Measurements from ENCODE around the gene VPS26A.

VPS26A gene

DNA sequence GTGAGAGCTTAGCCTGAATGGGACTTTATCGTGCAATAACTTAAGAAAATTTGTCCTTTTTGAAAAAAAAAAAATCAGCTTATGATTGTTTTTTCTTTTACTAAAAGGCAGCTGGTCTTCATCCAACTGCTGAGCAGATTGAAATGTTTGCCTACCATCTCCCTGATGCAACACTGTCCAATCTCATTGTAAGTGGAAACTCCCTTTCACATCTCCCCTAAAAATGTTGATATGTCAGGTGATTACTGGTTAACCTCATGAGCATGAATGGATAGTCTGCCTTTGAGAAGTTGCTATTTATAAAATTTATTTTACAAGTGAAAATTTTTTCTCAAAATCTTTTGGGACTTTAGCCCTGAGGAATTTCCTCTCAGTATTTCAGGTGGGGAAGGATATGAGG lies 78.4 kb downstream of the VPS26A start:
- Histone ChIP-seq H3K9me3 (ENCODE audit: control insufficient read depth, insufficient read depth, low read depth, low read length) (no peaks in the 10 kb centered on the region), H3K4me1 (ENCODE audit: control insufficient read depth, insufficient read depth, low read length) (no peaks in the 10 kb centered on the region), H3K27ac (ENCODE audit: extremely low read depth, low read depth, low read length) (no peak overlapping the region), H3K36me3 (ENCODE audit: control insufficient read depth in 2 of 2, insufficient read depth in 1 of 2, low read length in 2 of 2) (peaks cover 41 to 67% of the 10 kb centered on the region in 2 experiments), H3K4me3 (ENCODE audit: low read depth, low read length) (no peak overlapping the region)
- ChIA-PET POLR2A (no interaction called here), CTCF (no interaction called here)
- no peak for TF ChIP-seq ZNF416 (tag by site-specific recombination; IDR thresholded peaks at IDR 0.05)
- no peak for TF ChIP-seq ZNF23 (tag by site-specific recombination; IDR thresholded peaks at IDR 0.05; ENCODE audit: borderline replicate concordance)
- no peak for TF ChIP-seq ZNF510 (tag by site-specific recombination; IDR thresholded peaks at IDR 0.05; ENCODE audit: insufficient replicate concordance)
- TF ChIP-seq ZNF404 (tag by site-specific recombination; IDR thresholded peaks at IDR 0.05), result no peak
- TF ChIP-seq, protein P1, sequence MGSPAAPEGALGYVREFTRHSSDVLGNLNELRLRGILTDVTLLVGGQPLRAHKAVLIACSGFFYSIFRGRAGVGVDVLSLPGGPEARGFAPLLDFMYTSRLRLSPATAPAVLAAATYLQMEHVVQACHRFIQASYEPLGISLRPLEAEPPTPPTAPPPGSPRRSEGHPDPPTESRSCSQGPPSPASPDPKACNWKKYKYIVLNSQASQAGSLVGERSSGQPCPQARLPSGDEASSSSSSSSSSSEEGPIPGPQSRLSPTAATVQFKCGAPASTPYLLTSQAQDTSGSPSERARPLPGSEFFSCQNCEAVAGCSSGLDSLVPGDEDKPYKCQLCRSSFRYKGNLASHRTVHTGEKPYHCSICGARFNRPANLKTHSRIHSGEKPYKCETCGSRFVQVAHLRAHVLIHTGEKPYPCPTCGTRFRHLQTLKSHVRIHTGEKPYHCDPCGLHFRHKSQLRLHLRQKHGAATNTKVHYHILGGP (tag by site-specific recombination; IDR thresholded peaks at IDR 0.05), result no peak
- no peak for TF ChIP-seq KLF7 (tag by site-specific recombination; IDR thresholded peaks at IDR 0.05; ENCODE audit: borderline replicate concordance)
- no peak for TF ChIP-seq ZNF24 (tag by site-specific recombination; IDR thresholded peaks at IDR 0.05)
- TF ChIP-seq ZNF670 (tag by site-specific recombination; IDR thresholded peaks at IDR 0.05; ENCODE audit: low read depth), result no peak
- TF ChIP-seq, protein P2, sequence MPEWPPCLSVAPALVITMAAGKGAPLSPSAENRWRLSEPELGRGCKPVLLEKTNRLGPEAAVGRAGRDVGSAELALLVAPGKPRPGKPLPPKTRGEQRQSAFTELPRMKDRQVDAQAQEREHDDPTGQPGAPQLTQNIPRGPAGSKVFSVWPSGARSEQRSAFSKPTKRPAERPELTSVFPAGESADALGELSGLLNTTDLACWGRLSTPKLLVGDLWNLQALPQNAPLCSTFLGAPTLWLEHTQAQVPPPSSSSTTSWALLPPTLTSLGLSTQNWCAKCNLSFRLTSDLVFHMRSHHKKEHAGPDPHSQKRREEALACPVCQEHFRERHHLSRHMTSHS (tag by site-specific recombination; IDR thresholded peaks at IDR 0.05), result no peak
- TF ChIP-seq, protein P3, sequence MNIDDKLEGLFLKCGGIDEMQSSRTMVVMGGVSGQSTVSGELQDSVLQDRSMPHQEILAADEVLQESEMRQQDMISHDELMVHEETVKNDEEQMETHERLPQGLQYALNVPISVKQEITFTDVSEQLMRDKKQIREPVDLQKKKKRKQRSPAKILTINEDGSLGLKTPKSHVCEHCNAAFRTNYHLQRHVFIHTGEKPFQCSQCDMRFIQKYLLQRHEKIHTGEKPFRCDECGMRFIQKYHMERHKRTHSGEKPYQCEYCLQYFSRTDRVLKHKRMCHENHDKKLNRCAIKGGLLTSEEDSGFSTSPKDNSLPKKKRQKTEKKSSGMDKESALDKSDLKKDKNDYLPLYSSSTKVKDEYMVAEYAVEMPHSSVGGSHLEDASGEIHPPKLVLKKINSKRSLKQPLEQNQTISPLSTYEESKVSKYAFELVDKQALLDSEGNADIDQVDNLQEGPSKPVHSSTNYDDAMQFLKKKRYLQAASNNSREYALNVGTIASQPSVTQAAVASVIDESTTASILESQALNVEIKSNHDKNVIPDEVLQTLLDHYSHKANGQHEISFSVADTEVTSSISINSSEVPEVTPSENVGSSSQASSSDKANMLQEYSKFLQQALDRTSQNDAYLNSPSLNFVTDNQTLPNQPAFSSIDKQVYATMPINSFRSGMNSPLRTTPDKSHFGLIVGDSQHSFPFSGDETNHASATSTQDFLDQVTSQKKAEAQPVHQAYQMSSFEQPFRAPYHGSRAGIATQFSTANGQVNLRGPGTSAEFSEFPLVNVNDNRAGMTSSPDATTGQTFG (tag by site-specific recombination; IDR thresholded peaks at IDR 0.05; ENCODE audit: borderline replicate concordance), result no peak
- no peak for TF ChIP-seq ZNF132 (tag by site-specific recombination; IDR thresholded peaks at IDR 0.05; ENCODE audit: borderline replicate concordance)
- no peak for TF ChIP-seq ZNF501 (tag by site-specific recombination; IDR thresholded peaks at IDR 0.05)
- TF ChIP-seq, protein P4, sequence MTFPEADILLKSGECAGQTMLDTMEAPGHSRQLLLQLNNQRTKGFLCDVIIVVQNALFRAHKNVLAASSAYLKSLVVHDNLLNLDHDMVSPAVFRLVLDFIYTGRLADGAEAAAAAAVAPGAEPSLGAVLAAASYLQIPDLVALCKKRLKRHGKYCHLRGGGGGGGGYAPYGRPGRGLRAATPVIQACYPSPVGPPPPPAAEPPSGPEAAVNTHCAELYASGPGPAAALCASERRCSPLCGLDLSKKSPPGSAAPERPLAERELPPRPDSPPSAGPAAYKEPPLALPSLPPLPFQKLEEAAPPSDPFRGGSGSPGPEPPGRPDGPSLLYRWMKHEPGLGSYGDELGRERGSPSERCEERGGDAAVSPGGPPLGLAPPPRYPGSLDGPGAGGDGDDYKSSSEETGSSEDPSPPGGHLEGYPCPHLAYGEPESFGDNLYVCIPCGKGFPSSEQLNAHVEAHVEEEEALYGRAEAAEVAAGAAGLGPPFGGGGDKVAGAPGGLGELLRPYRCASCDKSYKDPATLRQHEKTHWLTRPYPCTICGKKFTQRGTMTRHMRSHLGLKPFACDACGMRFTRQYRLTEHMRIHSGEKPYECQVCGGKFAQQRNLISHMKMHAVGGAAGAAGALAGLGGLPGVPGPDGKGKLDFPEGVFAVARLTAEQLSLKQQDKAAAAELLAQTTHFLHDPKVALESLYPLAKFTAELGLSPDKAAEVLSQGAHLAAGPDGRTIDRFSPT (tag by site-specific recombination; IDR thresholded peaks at IDR 0.05), result no peak
- TF ChIP-seq KLF9 (tag by site-specific recombination; IDR thresholded peaks at IDR 0.05; ENCODE audit: low read depth), result no peak
- no peak for TF ChIP-seq ZNF335 (tag by site-specific recombination; conservative IDR thresholded peaks at IDR 0.05)
- no peak for TF ChIP-seq ZNF433 (tag by site-specific recombination; IDR thresholded peaks at IDR 0.05; ENCODE audit: low read depth)
- no peak for TF ChIP-seq ZNF311 (tag by site-specific recombination; IDR thresholded peaks at IDR 0.05; ENCODE audit: borderline replicate concordance)
- TF ChIP-seq ZSCAN23 (tag by site-specific recombination; IDR thresholded peaks at IDR 0.05), result no peak
- TF ChIP-seq ZNF544 (tag by site-specific recombination; IDR thresholded peaks at IDR 0.05), result no peak

DNA sequence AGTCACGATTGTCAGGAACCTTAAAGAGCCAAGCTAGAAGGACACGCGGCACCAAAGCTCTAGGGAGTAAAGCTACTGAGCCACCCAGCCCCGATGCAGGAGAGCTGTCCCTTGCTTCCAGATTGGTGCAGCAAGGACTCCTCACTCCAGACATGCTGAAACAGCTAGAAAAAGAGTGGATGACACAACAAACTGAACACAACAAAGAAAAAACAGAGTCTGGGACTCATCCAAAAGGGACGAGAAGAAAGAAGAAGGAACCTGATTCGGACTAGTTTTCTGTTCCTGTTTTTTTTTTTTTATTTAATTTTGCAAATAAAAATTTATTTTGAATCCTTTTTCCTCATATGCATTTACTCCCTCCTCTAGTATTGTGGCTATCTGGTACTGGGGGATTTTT lies 84.8 kb downstream of the VPS26A start:
- Histone ChIP-seq H3K4me1 (ENCODE audit: control insufficient read depth, insufficient read depth, low read length) (0 out of 2 replicates have a peak, but pooled peaks cover 3% of the 10 kb centered on the region), H3K27ac (ENCODE audit: extremely low read depth, low read depth, low read length) (no peak overlapping the region), H3K9me3 (ENCODE audit: control insufficient read depth, insufficient read depth, low read depth, low read length) (no peaks in the 10 kb centered on the region), H3K36me3 (ENCODE audit: control insufficient read depth in 2 of 2, insufficient read depth in 1 of 2, low read length in 2 of 2) (peaks cover 23 to 50% of the 10 kb centered on the region in 2 experiments), H3K4me3 (ENCODE audit: low read depth, low read length) (no peak overlapping the region)
- ChIA-PET POLR2A (no interaction called here), CTCF (interaction anchor here (0.6 kb wide), 1 partner anchor 184 kb away, joined by 6 read pairs; no protein-coding TSS in a partner anchor)
- TF ChIP-seq BCL11B (tag by site-specific recombination; IDR thresholded peaks at IDR 0.05; ENCODE audit: low read depth), result no peak
- TF ChIP-seq ZNF354C (tag by site-specific recombination; IDR thresholded peaks at IDR 0.05; ENCODE audit: borderline replicate concordance, low read depth), result no peak
- TF ChIP-seq ZBTB1 (tag by site-specific recombination; IDR thresholded peaks at IDR 0.05), result no peak
- TF ChIP-seq ZNF596 (tag by site-specific recombination; IDR thresholded peaks at IDR 0.05), result no peak
- no peak for TF ChIP-seq ZNF426 (tag by site-specific recombination; IDR thresholded peaks at IDR 0.05)
- TF ChIP-seq ZNF530 (tag by site-specific recombination; IDR thresholded peaks at IDR 0.05; ENCODE audit: low read depth), result no peak
- TF ChIP-seq ZNF747 (tag by site-specific recombination; IDR thresholded peaks at IDR 0.05), result no peak
- TF ChIP-seq, protein P5, sequence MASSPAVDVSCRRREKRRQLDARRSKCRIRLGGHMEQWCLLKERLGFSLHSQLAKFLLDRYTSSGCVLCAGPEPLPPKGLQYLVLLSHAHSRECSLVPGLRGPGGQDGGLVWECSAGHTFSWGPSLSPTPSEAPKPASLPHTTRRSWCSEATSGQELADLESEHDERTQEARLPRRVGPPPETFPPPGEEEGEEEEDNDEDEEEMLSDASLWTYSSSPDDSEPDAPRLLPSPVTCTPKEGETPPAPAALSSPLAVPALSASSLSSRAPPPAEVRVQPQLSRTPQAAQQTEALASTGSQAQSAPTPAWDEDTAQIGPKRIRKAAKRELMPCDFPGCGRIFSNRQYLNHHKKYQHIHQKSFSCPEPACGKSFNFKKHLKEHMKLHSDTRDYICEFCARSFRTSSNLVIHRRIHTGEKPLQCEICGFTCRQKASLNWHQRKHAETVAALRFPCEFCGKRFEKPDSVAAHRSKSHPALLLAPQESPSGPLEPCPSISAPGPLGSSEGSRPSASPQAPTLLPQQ (tag by site-specific recombination; IDR thresholded peaks at IDR 0.05), result no peak
- no peak for TF ChIP-seq ZNF140 (tag by site-specific recombination; IDR thresholded peaks at IDR 0.05)
- no peak for TF ChIP-seq HOXD13 (CRISPR knock-in tag; IDR thresholded peaks at IDR 0.05; ENCODE audit: borderline replicate concordance)
